Kidney epithelial cell (primary cell): Measurements from ENCODE around the gene ZIC4. TPM values are rescaled to one million over a fixed set of nuclear protein-coding genes. Genes with fewer than 3 reads are reported as not detected.

Experiments used
- DNase-seq: peaks from one replicate; pipeline ENCODE4 v3.0.0-alpha.2; 2010; ENCODE audit warnings: low read depth
- H3K27me3 ChIP-seq: 2 replicates; pipeline ENCODE4 v1.6.0; 2011; ENCODE audit warnings: low read length; ENCODE audit not compliant: control insufficient read depth, insufficient read depth
- H3K36me3 ChIP-seq: 2 replicates; pipeline ENCODE4 v1.5.1; 2011; ENCODE audit warnings: low read length; ENCODE audit not compliant: control insufficient read depth, insufficient read depth
- H3K4me3 ChIP-seq: 2 replicates; pipeline ENCODE4 v1.5.1; 2011; ENCODE audit warnings: low read depth, mild to moderate bottlenecking, control low read depth, low read length
- total RNA-seq: library from RNA; depleted of rRNA; stranded (reverse); fragments of >200 nt; gene quantifications from 2 replicates; pipeline ENCODE4 v1.2.3, GENCODE V29; 2015
- TF ChIP-seq, protein P1 (sequence below): IDR thresholded peaks from 2 replicates; pipeline ENCODE4 v1.5.1; 2011; ENCODE audit warnings: mild to moderate bottlenecking, moderate library complexity, low read length, control low read depth, inconsistent platforms; ENCODE audit not compliant: insufficient read depth, poor library complexity, severe bottlenecking

Gene ZIC4
- total RNA-seq, 1 donor from 2014 or later: not detected

- Histone ChIP-seq H3K4me3 (no peak overlapping the region), H3K36me3 (no peaks in the 10 kb centered on the region), H3K27me3 (peaks cover 37% of the 10 kb centered on the region)
- DNase-seq: no peak
- TF ChIP-seq, protein P1, sequence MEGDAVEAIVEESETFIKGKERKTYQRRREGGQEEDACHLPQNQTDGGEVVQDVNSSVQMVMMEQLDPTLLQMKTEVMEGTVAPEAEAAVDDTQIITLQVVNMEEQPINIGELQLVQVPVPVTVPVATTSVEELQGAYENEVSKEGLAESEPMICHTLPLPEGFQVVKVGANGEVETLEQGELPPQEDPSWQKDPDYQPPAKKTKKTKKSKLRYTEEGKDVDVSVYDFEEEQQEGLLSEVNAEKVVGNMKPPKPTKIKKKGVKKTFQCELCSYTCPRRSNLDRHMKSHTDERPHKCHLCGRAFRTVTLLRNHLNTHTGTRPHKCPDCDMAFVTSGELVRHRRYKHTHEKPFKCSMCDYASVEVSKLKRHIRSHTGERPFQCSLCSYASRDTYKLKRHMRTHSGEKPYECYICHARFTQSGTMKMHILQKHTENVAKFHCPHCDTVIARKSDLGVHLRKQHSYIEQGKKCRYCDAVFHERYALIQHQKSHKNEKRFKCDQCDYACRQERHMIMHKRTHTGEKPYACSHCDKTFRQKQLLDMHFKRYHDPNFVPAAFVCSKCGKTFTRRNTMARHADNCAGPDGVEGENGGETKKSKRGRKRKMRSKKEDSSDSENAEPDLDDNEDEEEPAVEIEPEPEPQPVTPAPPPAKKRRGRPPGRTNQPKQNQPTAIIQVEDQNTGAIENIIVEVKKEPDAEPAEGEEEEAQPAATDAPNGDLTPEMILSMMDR: no peak
Measured at GRCh38 chr3:147365196-147366115, 40.9 kb downstream of the ZIC4 start.

DNA sequence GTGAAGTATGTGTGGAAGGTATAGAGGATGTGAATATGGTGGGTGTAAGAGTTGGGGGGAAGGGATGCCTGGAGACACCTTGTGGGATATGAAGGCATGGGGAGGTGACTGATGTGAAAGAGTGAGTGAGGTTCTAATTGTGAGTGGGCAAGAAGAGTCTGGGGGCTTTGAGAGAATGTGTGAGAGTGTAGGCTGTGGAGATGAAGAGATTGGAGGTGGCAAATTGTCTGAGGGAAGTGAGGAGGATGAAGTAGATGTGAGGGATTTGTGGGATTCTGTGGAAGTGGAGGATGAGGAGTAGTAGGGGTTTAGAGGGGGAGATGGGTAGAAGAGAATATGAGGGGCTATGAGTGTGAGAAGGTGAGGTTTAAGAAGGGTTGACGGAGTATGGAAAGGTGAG is 41.6 kb downstream of the ZIC4 start:
- DNase-seq: no peak
- Histone ChIP-seq H3K4me3 (no peak overlapping the region), H3K36me3 (no peaks in the 10 kb centered on the region), H3K27me3 (peaks cover 38% of the 10 kb centered on the region)
- TF ChIP-seq, protein P1: no peak

GRCh38 chr3:147361454-147362420 is 44.6 kb downstream of the ZIC4 start:
- H3K27me3 ChIP-seq: peaks cover 47% of the 10 kb centered on the region
- DNase-seq: no peak
- TF ChIP-seq, protein P1: peak; percentile 44
- no peaks in the 10 kb centered on the region for H3K36me3 ChIP-seq
- no peak overlapping the region for H3K4me3 ChIP-seq

- TF ChIP-seq, protein P1: no peak
- no peak for DNase-seq
- Histone ChIP-seq H3K27me3 (peaks cover 55% of the 10 kb centered on the region), H3K4me3 (no peak overlapping the region), H3K36me3 (no peaks in the 10 kb centered on the region)
Measured at GRCh38 chr3:147360646-147361453, 45.5 kb downstream of the ZIC4 start.

DNA sequence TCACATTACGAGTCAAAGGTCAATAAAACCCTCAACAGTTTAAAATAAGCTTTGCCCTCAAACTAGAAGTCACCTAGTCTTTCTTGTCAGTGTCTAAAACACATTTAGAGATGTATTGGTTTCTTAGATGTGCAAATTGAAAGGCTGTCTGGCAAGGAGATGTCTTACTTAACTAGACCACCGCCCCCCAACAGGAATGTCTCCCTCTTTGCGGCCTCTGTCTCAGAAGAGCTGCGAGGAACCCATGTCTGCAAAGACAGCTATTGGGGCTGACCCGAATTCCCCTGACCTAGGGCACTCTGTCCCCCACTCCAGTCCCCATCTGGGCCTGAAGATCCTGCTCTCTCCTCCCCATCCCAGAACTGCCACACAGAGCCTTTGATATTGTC is 46.3 kb downstream of the ZIC4 start:
- Histone ChIP-seq H3K4me3 (no peak overlapping the region), H3K36me3 (no peaks in the 10 kb centered on the region), H3K27me3 (peaks cover 61% of the 10 kb centered on the region)
- no peak for DNase-seq
- TF ChIP-seq, protein P1: no peak
